Measurements from ENCODE around the gene JMJD7. TPM values are rescaled to one million over a fixed set of nuclear protein-coding genes. Genes with fewer than 3 reads are reported as not detected.

Gene JMJD7
- total and polyA plus RNA-seq, 9 donors, result 5.1 to 11.1 (median 8.2) TPM

DNA sequence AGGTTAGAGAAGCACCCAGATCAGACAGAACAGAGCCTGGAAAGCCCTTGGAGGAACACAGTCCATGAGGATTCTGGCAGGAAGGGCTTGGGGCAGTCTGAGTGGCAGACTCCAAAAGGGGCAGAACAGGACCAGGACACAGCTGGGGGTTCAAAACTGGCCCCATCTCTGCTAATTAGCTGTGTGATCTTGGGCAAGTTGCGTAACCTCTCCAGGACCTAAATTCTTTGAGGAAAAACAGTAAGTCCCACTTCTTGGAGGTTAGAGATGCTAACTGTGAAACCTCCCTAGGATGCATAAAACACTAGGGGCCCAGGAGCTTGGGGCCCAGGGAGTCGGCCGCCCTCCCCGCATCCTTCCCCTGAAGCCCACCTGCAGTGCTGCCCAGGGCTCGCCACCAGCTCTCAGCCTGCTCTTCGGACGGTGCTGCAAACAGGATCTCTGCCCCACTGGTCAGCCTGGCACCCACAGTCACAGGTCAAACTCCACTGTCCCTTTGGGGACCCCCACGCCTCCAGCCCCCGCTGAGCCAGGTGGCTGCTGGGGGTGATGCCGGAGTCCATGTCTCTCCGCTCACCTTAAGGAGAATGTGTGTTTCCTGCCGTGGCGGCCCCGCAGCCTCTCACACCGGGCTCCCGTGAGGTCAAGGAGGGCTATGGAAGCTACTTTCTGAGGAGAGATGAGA lies 22.7 kb downstream of the JMJD7 start:
- H3K36me3 ChIP-seq (ENCODE audit: control insufficient read depth, insufficient read depth, low read length), result peaks cover 39% of the 10 kb centered on the region
- WGBS (ENCODE audit: insufficient coverage), result 77% methylated on average over 10 of the region's 16 CpGs
- no peak overlapping the region for H3K4me3 ChIP-seq (ENCODE audit: low read length)

DNA sequence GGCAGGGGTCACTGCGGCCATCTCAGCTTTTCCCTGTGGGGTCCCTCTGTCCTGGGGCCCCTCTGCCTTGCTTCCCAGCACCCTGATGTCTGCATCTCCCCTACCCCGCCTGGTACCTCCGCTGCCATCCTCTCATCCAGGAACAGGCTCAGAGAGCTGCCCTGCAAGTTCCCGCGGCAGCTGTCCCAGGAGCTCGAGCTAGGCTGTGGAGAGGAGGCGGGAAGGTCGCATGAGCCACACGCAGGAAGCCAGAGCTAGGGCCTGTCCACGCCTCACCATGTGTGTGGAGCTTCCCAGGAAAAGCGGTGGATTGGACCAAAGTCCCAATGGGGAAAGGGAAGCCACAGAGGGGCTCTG lies 23.3 kb downstream of the JMJD7 start:
- H3K4me1 ChIP-seq (ENCODE audit: control insufficient read depth, insufficient read depth, low read length), result peaks cover 28% of the 10 kb centered on the region
- no peak for DNase-seq
- H3K4me3 ChIP-seq (ENCODE audit: low read length), result no peak overlapping the region
- no peaks in the 10 kb centered on the region for H3K9me3 ChIP-seq (replicated peaks; ENCODE audit: control insufficient read depth, low read depth, low read length)
- 22% methylated on average over 6 of the region's 11 CpGs for WGBS (ENCODE audit: insufficient coverage)
- no peak overlapping the region for H3K27ac ChIP-seq (ENCODE audit: low read length)
- H3K27me3 ChIP-seq (ENCODE audit: control insufficient read depth, insufficient read depth, low read length), result peaks cover 3% of the 10 kb centered on the region
- peaks cover 33% of the 10 kb centered on the region for H3K36me3 ChIP-seq (ENCODE audit: control insufficient read depth, insufficient read depth, low read length)

More for the DNA sequence above, 22.7 kb downstream of the JMJD7 start:
- H3K9me3 ChIP-seq (replicated peaks; ENCODE audit: control insufficient read depth, low read depth, low read length), result no peaks in the 10 kb centered on the region
- DNase-seq, result no peak
- peaks cover 27% of the 10 kb centered on the region for H3K4me1 ChIP-seq (ENCODE audit: control insufficient read depth, insufficient read depth, low read length)
- H3K27ac ChIP-seq (ENCODE audit: low read length), result no peak overlapping the region
- H3K27me3 ChIP-seq (ENCODE audit: control insufficient read depth, insufficient read depth, low read length), result peaks cover 3% of the 10 kb centered on the region

- Histone ChIP-seq H3K36me3 (ENCODE audit: control insufficient read depth, insufficient read depth, low read length) (peaks cover 30% of the 10 kb centered on the region), H3K4me3 (ENCODE audit: low read length) (no peak overlapping the region), H3K9me3 (replicated peaks; ENCODE audit: control insufficient read depth, low read depth, low read length) (no peaks in the 10 kb centered on the region), H3K27ac (ENCODE audit: low read length) (no peak overlapping the region), H3K4me1 (ENCODE audit: control insufficient read depth, insufficient read depth, low read length) (peaks cover 28% of the 10 kb centered on the region), H3K27me3 (ENCODE audit: control insufficient read depth, insufficient read depth, low read length) (peaks cover 6% of the 10 kb centered on the region)
- WGBS (ENCODE audit: insufficient coverage), result 72% methylated on average over 6 of the region's 8 CpGs
- no peak for DNase-seq
Observed at GRCh38 chr15:41851755-41852370, 24.0 kb downstream of the JMJD7 start.

GRCh38 chr15:41852736-41853590 lies 25.1 kb downstream of the JMJD7 start:
- no peak for DNase-seq
- H3K36me3 ChIP-seq (ENCODE audit: control insufficient read depth, insufficient read depth, low read length), result peaks cover 20% of the 10 kb centered on the region
- H3K27me3 ChIP-seq (ENCODE audit: control insufficient read depth, insufficient read depth, low read length), result peaks cover 6% of the 10 kb centered on the region
- no peak overlapping the region for H3K27ac ChIP-seq (ENCODE audit: low read length)
- no peaks in the 10 kb centered on the region for H3K9me3 ChIP-seq (replicated peaks; ENCODE audit: control insufficient read depth, low read depth, low read length)
- no peak overlapping the region for H3K4me3 ChIP-seq (ENCODE audit: low read length)
- H3K4me1 ChIP-seq (ENCODE audit: control insufficient read depth, insufficient read depth, low read length), result peaks cover 28% of the 10 kb centered on the region
- WGBS (ENCODE audit: insufficient coverage), result 66% methylated on average over 13 of the region's 17 CpGs

DNA sequence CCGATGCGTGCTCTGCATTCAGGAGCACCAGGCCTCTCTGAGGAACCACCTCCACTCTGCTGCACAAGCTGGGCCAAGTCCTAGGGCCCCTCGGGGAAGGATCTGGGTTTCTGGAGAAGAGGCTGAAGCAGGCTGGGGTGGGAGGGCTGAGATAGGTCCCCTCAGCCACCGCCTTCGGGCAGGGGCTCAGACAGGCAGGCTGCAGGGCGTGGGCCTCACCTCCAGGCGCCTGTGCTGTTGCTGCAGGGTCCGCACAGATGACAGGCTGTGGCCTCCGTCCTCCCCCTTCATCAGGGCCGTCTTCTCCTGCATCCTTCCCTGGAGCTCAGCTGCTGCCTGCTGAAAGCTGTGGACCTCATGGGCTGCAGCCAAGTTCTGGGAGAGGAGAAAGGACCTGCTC lies 25.9 kb downstream of the JMJD7 start:
- Histone ChIP-seq H3K27me3 (ENCODE audit: control insufficient read depth, insufficient read depth, low read length) (peaks cover 6% of the 10 kb centered on the region), H3K36me3 (ENCODE audit: control insufficient read depth, insufficient read depth, low read length) (peaks cover 11% of the 10 kb centered on the region), H3K9me3 (replicated peaks; ENCODE audit: control insufficient read depth, low read depth, low read length) (no peaks in the 10 kb centered on the region), H3K4me1 (ENCODE audit: control insufficient read depth, insufficient read depth, low read length) (peaks cover 28% of the 10 kb centered on the region), H3K4me3 (ENCODE audit: low read length) (no peak overlapping the region), H3K27ac (ENCODE audit: low read length) (no peak overlapping the region)
- 60% methylated on average over 1 of the region's 10 CpGs for WGBS (ENCODE audit: insufficient coverage)
- peak; percentile 44 for DNase-seq

DNA sequence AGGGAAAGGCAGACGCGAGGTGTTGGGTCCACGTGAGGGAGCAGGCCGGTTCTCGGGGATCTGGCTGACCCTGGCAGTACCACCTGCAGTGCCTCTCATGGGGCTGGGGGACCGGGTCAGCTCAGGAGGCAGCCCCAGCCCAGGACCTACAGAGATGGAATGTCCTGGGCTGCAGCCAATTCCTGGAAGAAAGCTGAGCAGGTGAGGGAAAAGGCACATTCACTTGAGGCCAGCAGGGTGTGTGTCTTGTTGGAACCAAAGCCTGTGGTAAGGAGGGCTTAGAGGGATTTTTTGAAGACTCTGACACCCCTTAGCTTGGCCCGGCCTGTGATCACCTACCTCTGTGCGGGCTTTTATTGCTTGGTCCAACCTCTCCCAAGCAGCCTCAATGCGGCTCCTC lies 26.6 kb downstream of the JMJD7 start:
- peaks cover 6% of the 10 kb centered on the region for H3K27me3 ChIP-seq (ENCODE audit: control insufficient read depth, insufficient read depth, low read length)
- no peak overlapping the region for H3K4me3 ChIP-seq (ENCODE audit: low read length)
- H3K27ac ChIP-seq (ENCODE audit: low read length), result no peak overlapping the region
- no peaks in the 10 kb centered on the region for H3K9me3 ChIP-seq (replicated peaks; ENCODE audit: control insufficient read depth, low read depth, low read length)
- peaks cover 5% of the 10 kb centered on the region for H3K36me3 ChIP-seq (ENCODE audit: control insufficient read depth, insufficient read depth, low read length)
- 64% methylated on average over 9 of the region's 9 CpGs for WGBS (ENCODE audit: insufficient coverage)
- peaks cover 29% of the 10 kb centered on the region for H3K4me1 ChIP-seq (ENCODE audit: control insufficient read depth, insufficient read depth, low read length)
- no peak for DNase-seq

GRCh38 chr15:41855261-41855961 lies 27.5 kb downstream of the JMJD7 start:
- 17% methylated on average over 27 of the region's 30 CpGs for WGBS (ENCODE audit: insufficient coverage)
- no peaks in the 10 kb centered on the region for H3K9me3 ChIP-seq (replicated peaks; ENCODE audit: control insufficient read depth, low read depth, low read length)
- DNase-seq, result peak; percentile 63
- no peak overlapping the region for H3K4me3 ChIP-seq (ENCODE audit: low read length)
- H3K27me3 ChIP-seq (ENCODE audit: control insufficient read depth, insufficient read depth, low read length), result peaks cover 6% of the 10 kb centered on the region
- peaks cover 35% of the 10 kb centered on the region for H3K4me1 ChIP-seq (ENCODE audit: control insufficient read depth, insufficient read depth, low read length)
- peaks cover 5% of the 10 kb centered on the region for H3K36me3 ChIP-seq (ENCODE audit: control insufficient read depth, insufficient read depth, low read length)
- H3K27ac ChIP-seq (ENCODE audit: low read length), result no peak overlapping the region

DNA sequence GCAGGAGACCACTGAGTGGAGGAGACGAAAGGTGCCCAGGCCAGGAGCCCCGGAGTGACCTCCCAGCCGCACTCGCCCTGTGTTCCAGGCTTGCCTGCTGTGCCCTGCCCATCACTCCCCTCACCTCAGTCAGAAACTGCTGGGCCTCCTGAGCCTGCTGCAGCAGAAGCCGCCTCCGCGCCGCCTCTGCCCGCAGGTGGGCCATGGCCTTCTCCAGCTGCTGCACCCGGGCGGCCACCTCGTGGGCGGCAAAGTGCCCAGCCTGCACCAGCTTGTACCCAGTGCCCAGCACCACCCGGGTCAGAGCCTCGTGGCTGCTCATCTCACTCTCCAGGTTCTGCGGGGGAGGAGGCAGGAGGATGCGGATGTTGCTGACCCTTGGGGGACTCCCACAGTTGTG lies 28.4 kb downstream of the JMJD7 start:
- peaks cover 6% of the 10 kb centered on the region for H3K27me3 ChIP-seq (ENCODE audit: control insufficient read depth, insufficient read depth, low read length)
- H3K36me3 ChIP-seq (ENCODE audit: control insufficient read depth, insufficient read depth, low read length), result peaks cover 5% of the 10 kb centered on the region
- DNase-seq, result no peak
- H3K27ac ChIP-seq (ENCODE audit: low read length), result no peak overlapping the region
- H3K9me3 ChIP-seq (replicated peaks; ENCODE audit: control insufficient read depth, low read depth, low read length), result no peaks in the 10 kb centered on the region
- no peak overlapping the region for H3K4me3 ChIP-seq (ENCODE audit: low read length)
- 84% methylated on average over 15 of the region's 17 CpGs for WGBS (ENCODE audit: insufficient coverage)
- peaks cover 35% of the 10 kb centered on the region for H3K4me1 ChIP-seq (ENCODE audit: control insufficient read depth, insufficient read depth, low read length)

GRCh38 chr15:41856716-41857115 lies 28.8 kb downstream of the JMJD7 start:
- no peak overlapping the region for H3K27ac ChIP-seq (ENCODE audit: low read length)
- no peak for DNase-seq
- H3K27me3 ChIP-seq (ENCODE audit: control insufficient read depth, insufficient read depth, low read length), result peaks cover 5% of the 10 kb centered on the region
- no peaks in the 10 kb centered on the region for H3K9me3 ChIP-seq (replicated peaks; ENCODE audit: control insufficient read depth, low read depth, low read length)
- H3K4me3 ChIP-seq (ENCODE audit: low read length), result no peak overlapping the region
- H3K4me1 ChIP-seq (ENCODE audit: control insufficient read depth, insufficient read depth, low read length), result peaks cover 35% of the 10 kb centered on the region
- 97% methylated on average over 12 of the region's 12 CpGs for WGBS (ENCODE audit: insufficient coverage)
- H3K36me3 ChIP-seq (ENCODE audit: control insufficient read depth, insufficient read depth, low read length), result peaks cover 5% of the 10 kb centered on the region

- Histone ChIP-seq H3K4me3 (ENCODE audit: low read length) (no peak overlapping the region), H3K4me1 (ENCODE audit: control insufficient read depth, insufficient read depth, low read length) (peaks cover 35% of the 10 kb centered on the region), H3K27ac (ENCODE audit: low read length) (no peak overlapping the region), H3K36me3 (ENCODE audit: control insufficient read depth, insufficient read depth, low read length) (peaks cover 5% of the 10 kb centered on the region), H3K27me3 (ENCODE audit: control insufficient read depth, insufficient read depth, low read length) (peaks cover 3% of the 10 kb centered on the region), H3K9me3 (replicated peaks; ENCODE audit: control insufficient read depth, low read depth, low read length) (no peaks in the 10 kb centered on the region)
- WGBS (ENCODE audit: insufficient coverage), result 79% methylated on average over 3 of the region's 9 CpGs
- DNase-seq, result no peak
Observed at GRCh38 chr15:41857316-41857715, 29.4 kb downstream of the JMJD7 start.
